HG03135 (cell line): ENCODE results near the gene DTNA.

ENCODE experiments used
- ATAC-seq: cut with Tn5 transposase; IDR thresholded peaks from one replicate; pipeline ENCODE4 v1.9.1; 2021; ENCODE audit warnings: mild to moderate bottlenecking, moderate library complexity; ENCODE audit not compliant: unreplicated experiment

DTNA gene

GRCh38 chr18:34764451-34764850, 54.4 kb downstream of the DTNA start:
- ATAC-seq: no peak

DNA sequence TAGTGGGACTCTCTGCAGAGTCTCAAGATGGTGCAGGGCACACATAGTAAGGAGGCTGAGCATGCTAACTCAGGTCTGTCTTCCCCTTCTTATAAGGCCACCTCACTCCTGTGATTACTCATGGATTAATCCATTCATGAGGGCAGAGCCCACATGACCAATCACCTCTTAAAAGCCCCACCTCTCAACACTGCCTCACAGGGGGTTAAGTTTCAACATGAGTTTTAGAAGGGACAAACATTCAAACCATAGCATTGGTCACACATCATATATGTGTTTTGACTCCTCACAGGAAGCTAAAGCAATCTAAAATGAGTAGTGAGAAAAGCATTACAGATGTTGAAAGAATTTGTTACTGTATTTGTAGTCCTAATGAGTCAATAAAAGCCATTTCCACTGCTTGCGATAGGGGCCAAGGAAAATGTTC, 57.5 kb downstream of the DTNA start:
- no peak for ATAC-seq

GRCh38 chr18:34771958-34772357, 61.9 kb downstream of the DTNA start:
- no peak for ATAC-seq

GRCh38 chr18:34772887-34773286, 62.8 kb downstream of the DTNA start:
- no peak for ATAC-seq

- no peak for ATAC-seq
Observed at GRCh38 chr18:34773378-34773777, 63.3 kb downstream of the DTNA start.

DNA sequence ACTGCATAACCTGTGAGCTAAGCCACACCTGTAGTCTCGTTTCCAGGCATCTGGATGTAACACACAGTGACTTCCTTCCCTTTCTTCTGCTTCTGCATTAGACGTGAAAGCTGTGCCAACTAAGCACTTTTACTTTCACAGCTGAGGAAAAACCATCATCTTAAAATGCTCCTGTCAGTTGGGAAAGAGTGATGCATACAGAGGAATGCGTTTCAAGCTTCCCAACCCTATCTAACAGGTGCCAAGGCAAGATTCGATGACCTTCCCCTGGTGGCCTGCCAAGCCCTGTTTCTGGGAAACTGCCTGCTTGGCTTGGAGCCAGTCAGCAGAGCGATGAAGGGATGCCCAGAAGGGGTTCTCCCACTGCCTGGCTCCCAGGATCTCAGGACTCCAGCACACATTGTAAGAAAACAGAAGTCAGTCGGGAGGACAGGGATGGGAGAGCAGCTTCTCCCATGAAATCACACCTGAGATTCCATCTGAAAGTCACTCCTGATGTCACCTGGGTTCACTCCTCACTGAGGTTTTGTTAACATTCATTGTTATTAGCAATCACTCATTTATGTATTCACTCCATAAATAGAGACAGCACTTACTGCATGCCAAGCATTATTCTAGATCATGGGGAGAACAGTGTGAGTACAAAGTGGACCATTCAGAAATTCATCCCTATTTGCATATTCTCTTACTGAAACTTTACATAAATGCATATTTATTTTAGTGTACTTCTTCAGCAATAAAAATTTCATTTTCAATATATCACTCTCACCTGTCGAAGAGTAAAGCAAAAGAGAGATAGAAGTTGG, 64.1 kb downstream of the DTNA start:
- no peak for ATAC-seq

- ATAC-seq: no peak
Observed at GRCh38 chr18:34775461-34775860, 65.4 kb downstream of the DTNA start.

DNA sequence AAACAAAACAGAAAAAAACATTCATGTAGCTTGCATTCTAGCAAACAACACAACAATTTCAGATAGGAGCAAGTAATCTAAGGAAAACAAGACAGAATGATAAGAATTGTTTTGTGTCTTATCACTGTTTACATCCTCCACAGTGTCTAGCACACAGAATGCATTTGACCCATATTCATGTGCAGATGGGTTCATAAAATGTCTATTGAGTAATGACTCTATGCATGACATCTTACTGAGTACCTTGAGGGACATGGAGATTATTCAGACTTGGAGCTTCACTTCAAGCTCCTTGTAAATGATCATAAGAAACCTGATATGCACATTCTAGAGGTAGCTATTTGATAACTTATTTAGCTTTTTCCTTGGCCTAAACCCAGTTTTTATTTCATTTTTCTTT, 69.0 kb downstream of the DTNA start:
- no peak for ATAC-seq

DNA sequence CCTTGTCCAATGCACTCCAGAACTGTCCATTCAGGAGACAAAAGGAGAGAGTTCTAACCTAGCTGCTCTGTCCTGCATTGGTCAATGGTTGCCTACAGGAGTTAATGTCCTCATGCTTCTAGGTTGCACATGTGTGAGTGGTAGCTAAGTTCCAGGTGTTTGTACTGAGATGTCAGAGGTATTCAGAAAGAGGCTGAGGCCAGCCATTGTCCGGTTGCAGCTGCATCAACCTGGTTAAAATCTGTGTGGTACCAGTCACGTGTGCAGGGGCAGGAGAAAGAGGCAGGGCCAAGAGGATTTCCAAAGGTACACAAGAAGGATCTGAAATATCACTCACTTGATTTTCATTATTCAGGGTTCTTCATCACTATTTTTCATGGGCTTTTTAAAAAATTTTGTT, 70.8 kb downstream of the DTNA start:
- ATAC-seq: no peak

DNA sequence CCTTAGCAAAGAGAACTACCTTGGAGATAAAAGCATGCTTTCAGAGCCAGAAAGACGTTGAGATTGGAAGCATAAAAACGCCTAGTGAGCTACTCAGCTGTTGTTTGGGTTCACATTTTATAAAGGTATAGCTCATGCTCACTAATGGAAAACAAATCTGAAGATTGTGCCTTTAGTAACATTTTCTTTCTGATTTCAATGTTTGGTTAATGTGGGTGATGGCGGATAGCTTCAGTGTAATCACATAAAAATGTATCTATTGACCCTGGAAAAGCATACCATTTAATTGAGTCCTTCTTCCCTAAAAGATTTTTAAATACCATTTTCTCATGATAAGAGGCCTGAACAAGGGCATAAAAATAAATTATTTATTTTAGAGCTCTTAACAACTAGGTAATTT, 73.4 kb downstream of the DTNA start:
- ATAC-seq: no peak

GRCh38 chr18:34786162-34786741, 76.2 kb downstream of the DTNA start:
- no peak for ATAC-seq

GRCh38 chr18:34787931-34788532, 77.9 kb downstream of the DTNA start:
- ATAC-seq: peak; percentile 72

- ATAC-seq: no peak
Observed at GRCh38 chr18:34789768-34790344, 79.8 kb downstream of the DTNA start.

DNA sequence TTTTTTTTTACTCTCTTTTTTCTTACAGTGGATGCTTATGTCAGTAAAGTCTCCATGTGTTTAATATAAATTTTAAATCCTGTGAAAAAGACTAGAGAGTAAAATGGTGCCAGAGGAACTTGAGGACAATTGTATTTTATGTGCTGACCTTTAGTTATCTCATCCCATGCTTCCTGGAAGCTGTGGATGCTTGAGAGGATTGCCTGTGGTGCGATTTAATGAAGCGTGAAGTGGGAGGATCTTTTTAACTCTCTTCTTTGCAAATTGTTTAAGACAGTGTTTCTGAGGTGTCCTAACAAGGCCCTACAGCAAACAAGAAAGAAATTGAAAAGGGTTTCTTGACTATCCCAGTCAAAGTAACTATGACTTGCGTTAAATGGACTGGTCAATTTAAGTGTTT, 84.2 kb downstream of the DTNA start:
- no peak for ATAC-seq

GRCh38 chr18:34795070-34795732, 85.1 kb downstream of the DTNA start:
- ATAC-seq: no peak

GRCh38 chr18:34796035-34796657, 86.0 kb downstream of the DTNA start:
- ATAC-seq: no peak

GRCh38 chr18:34799291-34799690, 89.2 kb downstream of the DTNA start:
- no peak for ATAC-seq

DNA sequence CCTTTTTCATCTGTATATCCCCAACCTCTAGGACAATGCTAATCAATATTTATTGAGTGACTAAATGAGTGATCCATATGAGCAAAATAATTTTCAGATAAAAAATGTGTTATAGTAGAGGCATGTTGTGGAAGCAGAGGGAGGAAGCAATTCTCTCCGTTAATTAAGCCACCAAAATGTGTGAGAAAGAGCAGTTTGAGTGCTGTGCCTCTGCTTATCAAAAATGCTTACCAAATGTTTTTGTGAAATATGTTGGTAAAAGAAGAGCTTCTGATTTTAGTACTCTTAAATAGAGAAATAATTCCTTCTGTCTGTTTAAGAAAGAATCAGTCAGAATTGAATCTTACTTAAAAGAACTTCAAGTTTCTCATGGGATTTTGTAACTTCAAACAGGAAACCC, 90.3 kb downstream of the DTNA start:
- no peak for ATAC-seq

GRCh38 chr18:34801774-34802173, 91.7 kb downstream of the DTNA start:
- ATAC-seq: no peak

- ATAC-seq: no peak
Observed at GRCh38 chr18:34802959-34803358, 92.9 kb downstream of the DTNA start.

GRCh38 chr18:34803877-34804400, 93.8 kb downstream of the DTNA start:
- ATAC-seq: no peak
